ENCODE results near the gene CSRNP2.

GRCh38 chr12:51127050-51127729 lies 43.8 kb upstream of the CSRNP2 start:
- TF ChIP-seq SMAD4 (CRISPR knock-in tag; IDR thresholded peaks at IDR 0.05) (no peak), IRF2 (CRISPR knock-in tag; IDR thresholded peaks at IDR 0.05; ENCODE audit: borderline replicate concordance, low read depth) (no peak)
